Right atrium auricular region (tissue), 2 donors: ENCODE data around the gene GORAB. TPM values are rescaled to one million over a fixed set of nuclear protein-coding genes. Genes with fewer than 3 reads are reported as not detected.

Source experiments
- DNase-seq: peaks from one replicate; pipeline ENCODE4 v3.0.0-alpha.2; 2019; ENCODE audit warnings: low spot score
- H3K27ac ChIP-seq, 2 donors: fragments of 200-600 bp; sonication (generic); 1 replicate in 1 of 2; 2 replicates in 1 of 2; pipeline ENCODE4 v1.5.1; 2016 to 2019
- H3K27me3 ChIP-seq, 2 donors: fragments of 200-600 bp; sonication (generic); one replicate each; pipeline versions ENCODE4 v1.5.1 to v1.6.0; 2017 to 2019
- H3K36me3 ChIP-seq: fragments of 200-600 bp; sonication (generic); one replicate; pipeline ENCODE4 v1.5.1; 2016
- H3K4me1 ChIP-seq, 2 donors: fragments of 200-600 bp; sonication (generic); one replicate each; pipeline versions ENCODE4 v1.5.1 to v1.6.0; 2017 to 2019
- H3K4me3 ChIP-seq, 2 donors: fragments of 200-600 bp; sonication (generic); 1 replicate in 1 of 2; 2 replicates in 1 of 2; pipeline ENCODE4 v1.5.1; 2017 to 2019; ENCODE audit warnings: mild to moderate bottlenecking in 1 of 2, moderate library complexity in 1 of 2
- H3K9me3 ChIP-seq, 2 donors: fragments of 200-600 bp; sonication (generic); one replicate each; pipeline ENCODE4 v1.5.1; 2019
- total RNA-seq, 2 donors: library from RNA; depleted of rRNA; stranded (reverse); fragments of >200 nt; gene quantifications; one replicate each; pipeline ENCODE4 v1.1.0, GENCODE V29; 2016
- TF ChIP-seq, protein P1 (sequence below), 2 donors: fragments of 200-600 bp; sonication (generic); IDR thresholded peaks; one replicate each; pipeline ENCODE4 v1.5.1; 2019; ENCODE audit warnings: antibody characterized with exemption in 2 of 2

GORAB gene
- total RNA-seq, 2 donors from 2014 or later, result 4.9 to 9.2 TPM

DNA sequence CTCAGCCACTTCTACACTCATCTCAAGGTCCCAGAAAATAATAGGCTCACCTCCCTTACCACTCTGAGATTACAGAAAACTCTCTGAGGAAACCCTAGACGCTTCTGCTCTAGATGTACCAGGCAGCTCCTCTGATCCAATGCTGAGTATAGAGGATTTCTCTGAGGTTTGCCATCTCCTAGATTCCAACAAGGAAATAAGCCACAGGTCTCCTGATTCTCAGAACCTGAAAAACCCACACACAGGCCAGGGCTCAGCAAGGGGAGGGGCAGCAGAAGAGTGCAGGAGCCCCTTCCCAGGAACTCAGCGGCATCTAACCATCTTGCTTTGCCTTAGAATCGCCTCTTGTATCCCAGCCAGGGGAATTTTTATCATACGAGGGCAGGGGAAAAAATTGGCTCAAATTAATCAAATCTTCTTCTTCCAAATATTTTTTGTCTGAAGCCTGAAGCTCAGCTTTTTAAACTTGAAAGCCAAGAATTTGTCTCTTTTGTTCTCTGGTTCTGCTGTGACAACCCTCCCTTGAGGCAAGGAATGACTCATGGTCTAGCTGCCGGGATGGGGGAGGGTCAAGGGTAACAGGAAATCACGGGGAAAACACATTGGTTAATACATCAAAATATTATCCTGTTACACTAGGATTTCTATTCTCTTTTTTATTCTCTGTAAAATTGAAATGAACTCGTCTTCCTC, 30.8 kb downstream of the GORAB start:
- Histone ChIP-seq H3K27ac (peak overlapping the region; percentile 48 to 80), H3K27me3 (no peaks in the 10 kb centered on the region), H3K9me3 (no peaks in the 10 kb centered on the region), H3K4me1 (peaks cover 0 to 14% of the 10 kb centered on the region in 2 donors), H3K36me3 (no peaks in the 10 kb centered on the region), H3K4me3 (no peak overlapping the region)
- TF ChIP-seq, protein P1, sequence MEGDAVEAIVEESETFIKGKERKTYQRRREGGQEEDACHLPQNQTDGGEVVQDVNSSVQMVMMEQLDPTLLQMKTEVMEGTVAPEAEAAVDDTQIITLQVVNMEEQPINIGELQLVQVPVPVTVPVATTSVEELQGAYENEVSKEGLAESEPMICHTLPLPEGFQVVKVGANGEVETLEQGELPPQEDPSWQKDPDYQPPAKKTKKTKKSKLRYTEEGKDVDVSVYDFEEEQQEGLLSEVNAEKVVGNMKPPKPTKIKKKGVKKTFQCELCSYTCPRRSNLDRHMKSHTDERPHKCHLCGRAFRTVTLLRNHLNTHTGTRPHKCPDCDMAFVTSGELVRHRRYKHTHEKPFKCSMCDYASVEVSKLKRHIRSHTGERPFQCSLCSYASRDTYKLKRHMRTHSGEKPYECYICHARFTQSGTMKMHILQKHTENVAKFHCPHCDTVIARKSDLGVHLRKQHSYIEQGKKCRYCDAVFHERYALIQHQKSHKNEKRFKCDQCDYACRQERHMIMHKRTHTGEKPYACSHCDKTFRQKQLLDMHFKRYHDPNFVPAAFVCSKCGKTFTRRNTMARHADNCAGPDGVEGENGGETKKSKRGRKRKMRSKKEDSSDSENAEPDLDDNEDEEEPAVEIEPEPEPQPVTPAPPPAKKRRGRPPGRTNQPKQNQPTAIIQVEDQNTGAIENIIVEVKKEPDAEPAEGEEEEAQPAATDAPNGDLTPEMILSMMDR (IDR thresholded peaks at IDR 0.05), result no peak
- peak; percentile 78 for DNase-seq

DNA sequence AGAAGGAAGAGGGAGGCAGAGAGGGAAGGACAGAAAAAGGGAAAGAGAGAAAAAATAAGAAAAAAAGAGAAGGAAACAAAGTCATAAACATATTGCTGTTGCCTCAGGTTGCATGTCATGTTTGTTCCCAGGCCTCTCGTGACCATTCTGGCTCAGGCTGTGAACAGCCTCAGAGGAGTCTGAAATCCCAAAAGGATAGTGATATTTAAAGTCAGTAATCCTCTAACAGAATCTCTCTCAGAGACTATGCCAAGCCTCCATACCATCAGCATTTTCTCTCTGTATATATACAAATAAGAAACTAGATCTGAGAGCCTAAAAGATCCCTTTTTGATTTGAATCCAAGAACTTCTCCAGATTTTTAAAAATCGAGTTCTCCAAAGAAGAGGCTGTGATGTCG, 35.2 kb downstream of the GORAB start:
- DNase-seq, result no peak
- Histone ChIP-seq H3K36me3 (no peaks in the 10 kb centered on the region), H3K27ac (no peak overlapping the region), H3K9me3 (peaks cover 0 to 6% of the 10 kb centered on the region in 2 donors), H3K4me3 (no peak overlapping the region), H3K4me1 (peaks cover 0 to 13% of the 10 kb centered on the region in 2 donors), H3K27me3 (no peaks in the 10 kb centered on the region)
- TF ChIP-seq, protein P1 (IDR thresholded peaks at IDR 0.05), result no peak

DNA sequence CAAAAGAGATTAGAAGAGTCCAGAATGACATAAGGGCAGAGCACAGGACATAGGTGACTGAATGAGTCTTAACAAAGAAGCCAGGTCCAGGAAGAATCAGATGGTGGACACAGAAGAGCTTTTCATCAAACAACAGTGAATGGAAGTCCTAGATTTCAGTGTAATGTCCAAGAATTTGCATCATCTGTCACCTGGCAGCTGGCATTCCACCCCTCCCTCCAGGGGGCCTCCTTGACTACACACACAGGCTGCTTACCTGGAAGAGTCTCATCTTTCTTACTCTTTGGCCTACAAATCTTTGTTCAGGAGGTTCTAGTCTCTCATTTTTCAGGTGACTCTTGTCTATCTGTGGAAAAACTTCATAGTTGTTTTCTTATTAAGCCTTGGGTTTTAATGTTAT, 36.2 kb downstream of the GORAB start:
- DNase-seq, result no peak
- no peaks in the 10 kb centered on the region for H3K36me3 ChIP-seq
- H3K4me1 ChIP-seq, result peaks cover 0 to 5% of the 10 kb centered on the region in 2 donors
- H3K27ac ChIP-seq, result no peak overlapping the region
- H3K27me3 ChIP-seq, result no peaks in the 10 kb centered on the region
- TF ChIP-seq, protein P1 (IDR thresholded peaks at IDR 0.05), result no peak
- peaks cover 0 to 6% of the 10 kb centered on the region in 2 donors for H3K9me3 ChIP-seq
- H3K4me3 ChIP-seq, result no peak overlapping the region

DNA sequence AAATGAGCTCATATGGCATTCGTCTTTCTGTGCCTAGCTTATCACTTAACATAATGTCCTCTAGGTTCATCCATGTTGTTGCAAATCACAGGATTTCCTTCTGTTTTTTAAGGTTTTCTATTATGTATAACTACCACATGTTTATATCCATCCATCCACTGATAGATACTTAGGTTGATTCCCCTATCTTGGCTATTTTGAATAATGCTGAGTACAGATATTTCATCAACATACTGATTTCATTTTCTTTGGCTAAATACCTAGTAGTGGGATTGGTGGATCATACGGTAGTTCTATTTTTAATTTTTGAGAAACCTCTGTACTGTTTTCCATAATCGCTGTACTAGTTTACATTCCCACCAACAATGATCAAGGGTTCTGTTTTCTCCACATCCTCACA, 45.0 kb downstream of the GORAB start:
- Histone ChIP-seq H3K4me1 (no peaks in the 10 kb centered on the region), H3K27ac (no peak overlapping the region), H3K36me3 (no peaks in the 10 kb centered on the region), H3K9me3 (no peaks in the 10 kb centered on the region), H3K27me3 (no peaks in the 10 kb centered on the region), H3K4me3 (no peak overlapping the region)
- TF ChIP-seq, protein P1 (IDR thresholded peaks at IDR 0.05), result no peak
- DNase-seq, result no peak

DNA sequence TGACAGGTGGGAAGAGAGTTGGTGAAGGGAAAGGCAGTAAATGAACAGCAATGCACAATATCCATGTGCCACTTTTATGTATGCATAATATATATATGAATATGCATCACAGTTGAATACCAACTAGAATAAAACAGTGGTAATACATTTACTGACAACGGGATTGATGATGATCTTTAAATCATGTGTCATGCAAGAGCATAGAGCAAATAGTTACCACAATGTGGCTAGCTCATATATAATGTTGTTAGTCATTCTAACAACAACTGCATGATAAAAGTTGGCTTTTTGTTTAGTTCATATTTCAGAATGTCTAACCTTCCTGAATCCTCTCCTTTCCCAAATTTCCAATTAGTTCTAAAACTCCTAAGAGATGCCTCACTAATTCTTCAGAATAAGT, 46.4 kb downstream of the GORAB start:
- TF ChIP-seq, protein P1 (IDR thresholded peaks at IDR 0.05), result no peak
- no peak overlapping the region for H3K27ac ChIP-seq
- H3K9me3 ChIP-seq, result no peaks in the 10 kb centered on the region
- H3K4me1 ChIP-seq, result no peaks in the 10 kb centered on the region
- DNase-seq, result no peak
- no peaks in the 10 kb centered on the region for H3K27me3 ChIP-seq
- no peaks in the 10 kb centered on the region for H3K36me3 ChIP-seq
- no peak overlapping the region for H3K4me3 ChIP-seq
